Suprapubic skin (tissue), 4 donors: ENCODE data around the gene ARHGAP10. TPM values are rescaled to one million over a fixed set of nuclear protein-coding genes. Genes with fewer than 3 reads are reported as not detected.

Source experiments
- DNase-seq, 2 donors: peaks; one replicate each; pipeline ENCODE4 v3.0.0-alpha.2; 2019; ENCODE audit warnings: low spot score in 2 of 2
- H3K27ac ChIP-seq: fragments of 200-600 bp; sonication (generic); one replicate; pipeline ENCODE4 v1.5.1; 2019
- H3K27me3 ChIP-seq: fragments of 200-600 bp; sonication (generic); one replicate; pipeline ENCODE4 v1.5.1; 2019
- H3K36me3 ChIP-seq: fragments of 200-600 bp; sonication (generic); one replicate; pipeline ENCODE4 v1.5.1; 2019
- H3K4me1 ChIP-seq: fragments of 200-600 bp; sonication (generic); one replicate; pipeline ENCODE4 v1.5.1; 2019
- H3K4me3 ChIP-seq: fragments of 200-600 bp; sonication (generic); one replicate; pipeline ENCODE4 v1.5.1; 2019; ENCODE audit warnings: mild to moderate bottlenecking
- H3K9me3 ChIP-seq: fragments of 200-600 bp; sonication (generic); one replicate; pipeline ENCODE4 v1.5.1; 2019
- CTCF ChIP-seq, 2 donors: fragments of 200-600 bp in 1 of 2; fragments of 450-650 bp in 1 of 2; sonication (generic) in 1 of 2; IDR thresholded peaks; one replicate each; pipeline ENCODE4 v1.5.1; 2016 to 2019; ENCODE audit warnings: antibody characterized with exemption in 2 of 2, mild to moderate bottlenecking in 1 of 2, moderate library complexity in 1 of 2
- EP300 ChIP-seq: sonication (generic); formaldehyde crosslinking; IDR thresholded peaks from one replicate; pipeline ENCODE4 v1.6.1; 2017; ENCODE audit warnings: antibody characterized with exemption
- POLR2A ChIP-seq, 2 donors: fragments of 450-650 bp; IDR thresholded peaks; one replicate each; pipeline ENCODE4 v1.6.1; 2017; ENCODE audit warnings: antibody characterized with exemption in 2 of 2, mild to moderate bottlenecking in 2 of 2, moderate library complexity in 2 of 2
- POLR2AphosphoS5 ChIP-seq, 3 donors: sonication (generic); formaldehyde crosslinking; IDR thresholded peaks; one replicate each; pipeline ENCODE4 v1.6.1; 2017; ENCODE audit warnings: antibody characterized with exemption in 3 of 3
- WGBS: methylation state at CpG from one replicate; pipeline ENCODE4 v1.1.5; 2018; 5-methylcytosine and 5-hydroxymethylcytosine counted together
- total RNA-seq, 4 donors: library from RNA; depleted of rRNA; stranded (reverse); fragments of >200 nt; gene quantifications; one replicate each; pipeline ENCODE4 v1.1.0, GENCODE V29; 2016

The ARHGAP10 gene
- total RNA-seq, 4 donors from 2014 or later, result 32.5 to 59.0 (median 36.8) TPM

DNA sequence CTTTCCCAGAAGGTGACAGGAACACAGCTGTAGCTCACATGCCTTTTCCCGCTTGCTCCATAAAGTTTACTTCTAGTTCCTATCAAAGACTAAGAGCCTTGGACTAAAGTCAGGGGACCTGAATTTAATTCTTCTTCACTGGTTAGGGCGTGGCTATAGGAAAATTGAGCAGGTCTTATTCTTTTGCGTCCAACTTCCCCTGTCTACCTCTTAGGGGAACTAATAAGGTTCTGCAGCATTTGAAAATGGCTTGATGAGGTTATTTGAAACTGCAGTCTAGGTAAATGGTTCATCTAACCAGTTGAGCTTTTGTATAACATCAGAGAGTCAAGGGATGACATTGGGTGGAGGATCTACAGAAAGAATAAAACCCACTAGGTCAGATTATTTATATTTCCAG lies 2.6 kb downstream of the ARHGAP10 start:
- Histone ChIP-seq H3K9me3 (no peaks in the 10 kb centered on the region), H3K4me3 (peak overlapping the region; percentile 67), H3K36me3 (no peaks in the 10 kb centered on the region), H3K27me3 (no peaks in the 10 kb centered on the region), H3K27ac (no peak overlapping the region), H3K4me1 (peaks cover 40% of the 10 kb centered on the region)
- WGBS, result 65% methylated on average over 3 of the region's 3 CpGs
- no peak for DNase-seq
- no peak for TF ChIP-seq POLR2AphosphoS5 (IDR thresholded peaks at IDR 0.05)
- TF ChIP-seq EP300, result no peak
- TF ChIP-seq POLR2A (IDR thresholded peaks at IDR 0.05), result no peak
- TF ChIP-seq CTCF (IDR thresholded peaks at IDR 0.05), result no peak

GRCh38 chr4:147735413-147736301 lies 3.8 kb downstream of the ARHGAP10 start:
- DNase-seq, result no peak
- H3K4me3 ChIP-seq, result peak overlapping the region; percentile 2

GRCh38 chr4:147736458-147736857 lies 4.6 kb downstream of the ARHGAP10 start:
- H3K9me3 ChIP-seq, result no peaks in the 10 kb centered on the region

More at GRCh38 chr4:147735413-147736301, 3.8 kb downstream of the ARHGAP10 start:
- WGBS, result 77% methylated on average over 6 of the region's 6 CpGs
- H3K27ac ChIP-seq, result no peak overlapping the region
- no peaks in the 10 kb centered on the region for H3K9me3 ChIP-seq
- TF ChIP-seq POLR2A (IDR thresholded peaks at IDR 0.05) (no peak), POLR2AphosphoS5 (IDR thresholded peaks at IDR 0.05) (no peak), CTCF (IDR thresholded peaks at IDR 0.05) (no peak), EP300 (no peak)
- H3K27me3 ChIP-seq, result no peaks in the 10 kb centered on the region
- H3K36me3 ChIP-seq, result no peaks in the 10 kb centered on the region
- peaks cover 44% of the 10 kb centered on the region for H3K4me1 ChIP-seq

DNA sequence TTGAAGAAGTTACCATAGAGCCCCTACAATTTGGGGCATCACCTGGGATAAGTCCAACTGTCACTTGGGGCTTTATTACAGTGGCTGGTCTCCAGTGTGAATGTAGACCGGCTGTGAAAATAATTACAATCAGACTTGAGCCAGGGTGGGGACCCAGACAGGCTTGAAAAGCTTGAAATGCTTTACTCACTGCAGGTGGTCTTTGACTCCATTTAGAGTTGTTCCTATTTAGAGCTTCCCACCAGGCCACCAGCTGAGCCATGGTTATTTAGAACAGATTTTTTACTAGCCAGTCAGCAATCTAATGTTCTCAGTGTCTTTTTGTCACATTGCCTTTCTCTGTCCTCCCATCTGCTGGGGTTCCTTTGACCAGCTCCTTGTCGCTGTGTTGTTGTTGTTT lies 5.7 kb downstream of the ARHGAP10 start:
- Histone ChIP-seq H3K9me3 (no peaks in the 10 kb centered on the region), H3K4me3 (no peak overlapping the region), H3K27me3 (no peaks in the 10 kb centered on the region), H3K36me3 (no peaks in the 10 kb centered on the region), H3K27ac (no peak overlapping the region), H3K4me1 (peaks cover 44% of the 10 kb centered on the region)
- DNase-seq, result no peak
- 74% methylated on average over 2 of the region's 2 CpGs for WGBS
- TF ChIP-seq POLR2AphosphoS5 (IDR thresholded peaks at IDR 0.05), result no peak
- no peak for TF ChIP-seq CTCF (IDR thresholded peaks at IDR 0.05)
- no peak for TF ChIP-seq POLR2A (IDR thresholded peaks at IDR 0.05)
- no peak for TF ChIP-seq EP300

More at GRCh38 chr4:147736458-147736857, 4.6 kb downstream of the ARHGAP10 start:
- 65% methylated on average over 3 of the region's 3 CpGs for WGBS
- no peaks in the 10 kb centered on the region for H3K36me3 ChIP-seq
- no peak overlapping the region for H3K4me3 ChIP-seq
- no peak overlapping the region for H3K27ac ChIP-seq
- DNase-seq, result no peak
- H3K4me1 ChIP-seq, result peaks cover 42% of the 10 kb centered on the region
- no peaks in the 10 kb centered on the region for H3K27me3 ChIP-seq
- TF ChIP-seq POLR2A (IDR thresholded peaks at IDR 0.05) (no peak), POLR2AphosphoS5 (IDR thresholded peaks at IDR 0.05) (no peak), EP300 (no peak), CTCF (IDR thresholded peaks at IDR 0.05) (no peak)

GRCh38 chr4:147739239-147739823 lies 7.4 kb downstream of the ARHGAP10 start:
- no peak overlapping the region for H3K27ac ChIP-seq
- no peaks in the 10 kb centered on the region for H3K36me3 ChIP-seq
- WGBS, result 93% methylated on average over 7 of the region's 7 CpGs
- no peaks in the 10 kb centered on the region for H3K27me3 ChIP-seq
- TF ChIP-seq POLR2AphosphoS5 (IDR thresholded peaks at IDR 0.05) (no peak), EP300 (no peak), CTCF (IDR thresholded peaks at IDR 0.05) (no peak), POLR2A (IDR thresholded peaks at IDR 0.05) (no peak)
- H3K4me3 ChIP-seq, result no peak overlapping the region
- peaks cover 30% of the 10 kb centered on the region for H3K4me1 ChIP-seq
- DNase-seq, result no peak
- no peaks in the 10 kb centered on the region for H3K9me3 ChIP-seq
